ENCODE measurements around the gene ZMYM2.

The ZMYM2 gene

DNA sequence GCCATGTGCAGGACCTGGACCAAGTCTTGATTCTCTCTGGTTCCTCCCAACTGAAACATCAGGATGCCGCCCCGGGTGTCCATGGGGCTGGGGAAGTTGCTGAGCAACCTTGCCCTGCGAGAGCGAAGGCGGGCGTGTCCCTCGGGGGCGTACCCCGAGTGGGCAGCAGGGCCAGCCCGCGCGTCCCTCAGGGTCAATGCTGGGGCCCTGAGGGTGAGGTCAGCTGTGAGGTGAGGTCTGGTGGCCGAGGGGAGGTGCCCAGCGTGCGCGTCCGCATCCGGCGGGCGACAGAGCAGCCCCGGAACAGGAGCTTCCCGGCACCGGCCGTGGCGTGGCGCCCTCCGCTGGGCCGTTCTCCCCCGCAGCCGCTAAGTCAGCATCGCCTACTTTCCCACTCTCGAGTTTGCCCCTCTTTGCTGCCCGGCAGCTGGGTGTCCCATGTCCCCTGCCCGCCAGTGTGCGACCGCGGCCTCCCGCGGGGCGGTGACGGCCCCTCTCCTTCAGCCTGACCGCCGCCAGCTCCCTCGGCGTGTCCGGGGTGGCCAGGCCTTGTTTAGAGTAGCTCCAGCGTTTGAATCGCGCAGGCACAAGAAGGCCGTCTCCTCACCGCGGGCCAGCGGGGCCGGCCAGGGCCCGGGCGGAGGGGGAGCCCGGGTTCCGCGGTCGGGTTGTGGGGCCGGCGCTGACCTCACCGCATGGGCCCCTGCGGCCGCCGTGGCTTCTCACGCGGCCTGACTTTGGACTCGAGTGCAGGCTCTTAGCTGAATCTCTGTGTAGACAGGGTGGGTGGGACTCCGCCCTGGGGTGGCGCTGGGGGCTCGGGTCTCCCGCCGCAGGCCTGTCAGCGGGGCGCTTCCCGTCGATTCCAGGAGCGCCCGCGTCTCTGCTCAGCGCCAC lies 169.3 kb downstream of the ZMYM2 start:
- Histone ChIP-seq H3K9me3 (ENCODE audit: insufficient read depth, low read length) (no peaks in the 10 kb centered on the region), H3K4me1 (ENCODE audit: insufficient read depth, insufficient read length) (no peaks in the 10 kb centered on the region), H3K9ac (ENCODE audit: insufficient read length, low read depth) (peak overlapping the region; percentile 74), H3K4me3 (ENCODE audit: insufficient read length, low read depth) (peak overlapping the region; percentile 51), H3K36me3 (ENCODE audit: insufficient read depth, insufficient read length, low read length) (no peaks in the 10 kb centered on the region), H3K27me3 (ENCODE audit: insufficient read depth, insufficient read length) (peaks cover 17% of the 10 kb centered on the region)
- no peak for TF ChIP-seq YY1 (IDR thresholded peaks at IDR 0.05; ENCODE audit: insufficient read depth, insufficient read length)
- TF ChIP-seq ZNF274 (IDR thresholded peaks at IDR 0.05; ENCODE audit: low read depth, low read length), result no peak
- TF ChIP-seq SUZ12 (IDR thresholded peaks at IDR 0.05; ENCODE audit: extremely low read depth, insufficient read depth, insufficient read length), result no peak
- DNase-seq (ENCODE audit: low read depth, low spot score), result no peak

DNA sequence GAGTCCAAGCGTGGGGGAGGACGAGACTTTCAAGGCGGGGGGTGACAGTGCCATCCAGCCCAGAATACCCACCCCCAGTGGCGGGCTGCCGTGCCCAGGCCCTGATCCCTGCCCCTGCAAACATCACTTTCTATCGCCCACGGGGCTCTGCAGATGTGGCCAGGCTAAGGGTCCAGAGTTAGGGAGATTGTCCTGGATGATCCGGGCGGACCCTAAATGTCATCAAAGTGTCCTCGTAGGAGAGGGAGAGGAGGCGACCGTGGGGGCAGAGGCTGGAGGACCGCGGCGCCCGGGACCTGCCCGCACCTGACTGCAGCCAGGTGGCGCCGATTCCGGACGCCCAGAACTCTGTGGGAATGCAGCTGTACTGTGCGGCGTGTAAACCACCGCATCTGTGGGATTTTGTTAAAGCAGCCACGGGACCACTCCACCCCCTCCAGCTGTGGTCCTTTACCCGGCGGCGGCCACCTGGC lies 170.0 kb downstream of the ZMYM2 start:
- peak overlapping the region; percentile 51 for H3K4me3 ChIP-seq (ENCODE audit: insufficient read length, low read depth)
- DNase-seq (ENCODE audit: low read depth, low spot score), result no peak
- H3K36me3 ChIP-seq (ENCODE audit: insufficient read depth, insufficient read length, low read length), result no peaks in the 10 kb centered on the region
- H3K27me3 ChIP-seq (ENCODE audit: insufficient read depth, insufficient read length), result peaks cover 17% of the 10 kb centered on the region
- H3K9me3 ChIP-seq (ENCODE audit: insufficient read depth, low read length), result no peaks in the 10 kb centered on the region
- no peak for TF ChIP-seq ZNF274 (IDR thresholded peaks at IDR 0.05; ENCODE audit: low read depth, low read length)
- TF ChIP-seq SUZ12 (IDR thresholded peaks at IDR 0.05; ENCODE audit: extremely low read depth, insufficient read depth, insufficient read length), result no peak
- TF ChIP-seq YY1 (IDR thresholded peaks at IDR 0.05; ENCODE audit: insufficient read depth, insufficient read length), result no peak
- H3K9ac ChIP-seq (ENCODE audit: insufficient read length, low read depth), result peak overlapping the region; percentile 61
- no peaks in the 10 kb centered on the region for H3K4me1 ChIP-seq (ENCODE audit: insufficient read depth, insufficient read length)

DNA sequence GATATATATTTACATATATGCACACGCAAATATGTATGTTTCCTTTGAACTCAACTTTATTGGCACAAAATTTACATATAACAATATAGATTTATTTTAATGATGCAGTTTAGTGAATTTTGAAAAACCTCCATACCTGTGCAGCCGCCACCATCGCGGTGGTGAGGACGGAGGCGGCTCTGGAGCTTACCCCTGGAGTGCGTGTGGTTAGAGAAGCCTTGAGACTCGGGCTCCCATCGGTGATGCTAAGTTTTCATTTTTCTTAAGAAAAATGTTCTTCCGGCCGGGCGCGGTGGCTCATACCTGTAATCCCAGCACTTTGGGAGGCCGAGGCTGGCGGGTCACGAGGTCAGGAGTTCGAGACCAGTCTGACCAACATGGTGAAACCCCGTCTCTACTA lies 170.5 kb downstream of the ZMYM2 start:
- no peaks in the 10 kb centered on the region for H3K9me3 ChIP-seq (ENCODE audit: insufficient read depth, low read length)
- TF ChIP-seq SUZ12 (IDR thresholded peaks at IDR 0.05; ENCODE audit: extremely low read depth, insufficient read depth, insufficient read length) (no peak), YY1 (IDR thresholded peaks at IDR 0.05; ENCODE audit: insufficient read depth, insufficient read length) (no peak), ZNF274 (IDR thresholded peaks at IDR 0.05; ENCODE audit: low read depth, low read length) (no peak)
- H3K4me3 ChIP-seq (ENCODE audit: insufficient read length, low read depth), result peak overlapping the region; percentile 51
- no peaks in the 10 kb centered on the region for H3K4me1 ChIP-seq (ENCODE audit: insufficient read depth, insufficient read length)
- no peaks in the 10 kb centered on the region for H3K36me3 ChIP-seq (ENCODE audit: insufficient read depth, insufficient read length, low read length)
- no peak for DNase-seq (ENCODE audit: low read depth, low spot score)
- peaks cover 17% of the 10 kb centered on the region for H3K27me3 ChIP-seq (ENCODE audit: insufficient read depth, insufficient read length)
- H3K9ac ChIP-seq (ENCODE audit: insufficient read length, low read depth), result no peak overlapping the region

DNA sequence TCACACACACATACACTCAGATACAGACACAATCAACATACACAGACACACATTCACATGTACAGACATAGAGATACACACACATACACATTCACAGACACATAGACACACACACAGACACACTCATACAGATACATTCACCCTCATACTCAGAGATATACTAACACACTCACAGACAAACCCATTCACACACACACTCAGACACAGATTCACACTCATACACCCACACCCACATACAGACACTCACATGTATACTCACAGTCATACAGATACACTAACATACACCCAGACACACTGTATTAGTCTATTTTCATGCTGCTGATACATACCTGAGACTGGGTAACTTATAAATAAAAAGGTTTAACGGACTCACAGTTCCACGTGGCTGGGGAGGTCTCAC lies 171.5 kb downstream of the ZMYM2 start:
- H3K36me3 ChIP-seq (ENCODE audit: insufficient read depth, insufficient read length, low read length), result no peaks in the 10 kb centered on the region
- no peak for TF ChIP-seq SUZ12 (IDR thresholded peaks at IDR 0.05; ENCODE audit: extremely low read depth, insufficient read depth, insufficient read length)
- no peak for TF ChIP-seq ZNF274 (IDR thresholded peaks at IDR 0.05; ENCODE audit: low read depth, low read length)
- TF ChIP-seq YY1 (IDR thresholded peaks at IDR 0.05; ENCODE audit: insufficient read depth, insufficient read length), result no peak
- no peak overlapping the region for H3K4me3 ChIP-seq (ENCODE audit: insufficient read length, low read depth)
- H3K9me3 ChIP-seq (ENCODE audit: insufficient read depth, low read length), result no peaks in the 10 kb centered on the region
- H3K9ac ChIP-seq (ENCODE audit: insufficient read length, low read depth), result no peak overlapping the region
- DNase-seq (ENCODE audit: low read depth, low spot score), result no peak
- H3K27me3 ChIP-seq (ENCODE audit: insufficient read depth, insufficient read length), result peaks cover 17% of the 10 kb centered on the region
- no peaks in the 10 kb centered on the region for H3K4me1 ChIP-seq (ENCODE audit: insufficient read depth, insufficient read length)

DNA sequence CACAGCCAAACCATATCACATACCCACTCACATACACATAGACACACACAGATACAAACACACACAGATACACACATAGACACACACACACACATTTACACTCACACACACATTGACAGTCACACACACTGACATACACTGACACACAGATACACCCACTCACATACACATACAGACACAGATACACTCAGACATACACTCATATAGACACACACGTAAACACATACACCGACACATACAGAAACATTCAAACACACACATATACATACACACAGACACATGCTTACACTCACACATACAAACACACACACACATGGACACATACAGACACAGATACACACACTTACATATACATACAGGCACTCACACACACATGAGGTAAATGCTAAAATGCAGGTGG lies 172.1 kb downstream of the ZMYM2 start:
- Histone ChIP-seq H3K4me1 (ENCODE audit: insufficient read depth, insufficient read length) (no peaks in the 10 kb centered on the region), H3K9ac (ENCODE audit: insufficient read length, low read depth) (no peak overlapping the region), H3K27me3 (ENCODE audit: insufficient read depth, insufficient read length) (peaks cover 17% of the 10 kb centered on the region), H3K4me3 (ENCODE audit: insufficient read length, low read depth) (no peak overlapping the region), H3K9me3 (ENCODE audit: insufficient read depth, low read length) (no peaks in the 10 kb centered on the region), H3K36me3 (ENCODE audit: insufficient read depth, insufficient read length, low read length) (no peaks in the 10 kb centered on the region)
- DNase-seq (ENCODE audit: low read depth, low spot score), result no peak
- TF ChIP-seq YY1 (IDR thresholded peaks at IDR 0.05; ENCODE audit: insufficient read depth, insufficient read length) (no peak), SUZ12 (IDR thresholded peaks at IDR 0.05; ENCODE audit: extremely low read depth, insufficient read depth, insufficient read length) (no peak), ZNF274 (IDR thresholded peaks at IDR 0.05; ENCODE audit: low read depth, low read length) (no peak)

DNA sequence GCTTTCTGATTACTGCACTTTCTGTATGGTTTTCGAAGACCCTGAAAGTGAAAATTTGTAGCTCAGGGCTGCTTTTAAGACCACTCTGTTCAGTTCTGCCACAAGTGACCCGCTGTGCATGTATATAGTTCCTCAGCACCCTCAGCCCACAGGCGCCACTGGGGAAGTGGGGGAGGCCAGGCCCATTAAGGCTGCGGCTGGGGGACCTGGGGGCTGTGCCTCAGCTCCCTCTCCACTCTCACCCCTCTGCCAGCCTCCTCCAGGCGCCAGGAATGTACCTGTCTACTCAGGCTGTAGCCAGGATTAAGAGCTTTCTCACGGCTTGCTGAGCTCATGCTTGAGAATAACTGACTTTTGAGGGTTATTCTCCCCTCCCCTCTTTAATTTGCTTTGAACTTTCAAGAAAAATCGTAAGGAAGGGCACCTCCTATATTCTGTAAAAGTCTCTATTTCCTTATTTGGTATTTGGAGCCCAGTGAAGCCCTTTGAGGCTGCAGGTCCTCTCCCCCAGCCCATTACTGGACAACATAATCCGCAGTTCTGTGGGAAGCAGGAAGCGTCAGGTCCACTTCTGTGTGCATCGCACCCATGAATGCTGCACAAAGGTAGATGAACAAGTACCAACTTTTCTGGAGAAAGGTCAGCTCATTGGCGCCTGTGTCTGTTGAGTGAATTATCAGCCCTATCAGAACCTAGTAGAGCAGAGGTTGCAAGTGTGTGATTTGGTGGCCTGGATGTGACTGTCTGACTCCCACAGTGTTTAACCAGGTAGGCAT lies 172.7 kb downstream of the ZMYM2 start:
- no peak for DNase-seq (ENCODE audit: low read depth, low spot score)
- TF ChIP-seq SUZ12 (IDR thresholded peaks at IDR 0.05; ENCODE audit: extremely low read depth, insufficient read depth, insufficient read length), result no peak
- no peak for TF ChIP-seq YY1 (IDR thresholded peaks at IDR 0.05; ENCODE audit: insufficient read depth, insufficient read length)
- no peak for TF ChIP-seq ZNF274 (IDR thresholded peaks at IDR 0.05; ENCODE audit: low read depth, low read length)
- Histone ChIP-seq H3K9ac (ENCODE audit: insufficient read length, low read depth) (no peak overlapping the region), H3K9me3 (ENCODE audit: insufficient read depth, low read length) (no peaks in the 10 kb centered on the region), H3K36me3 (ENCODE audit: insufficient read depth, insufficient read length, low read length) (no peaks in the 10 kb centered on the region), H3K4me1 (ENCODE audit: insufficient read depth, insufficient read length) (no peaks in the 10 kb centered on the region), H3K4me3 (ENCODE audit: insufficient read length, low read depth) (no peak overlapping the region), H3K27me3 (ENCODE audit: insufficient read depth, insufficient read length) (peaks cover 17% of the 10 kb centered on the region)

All from NT2/D1 (cell line).